ENCODE measurements around the gene FOXK2.

FOXK2 gene

DNA sequence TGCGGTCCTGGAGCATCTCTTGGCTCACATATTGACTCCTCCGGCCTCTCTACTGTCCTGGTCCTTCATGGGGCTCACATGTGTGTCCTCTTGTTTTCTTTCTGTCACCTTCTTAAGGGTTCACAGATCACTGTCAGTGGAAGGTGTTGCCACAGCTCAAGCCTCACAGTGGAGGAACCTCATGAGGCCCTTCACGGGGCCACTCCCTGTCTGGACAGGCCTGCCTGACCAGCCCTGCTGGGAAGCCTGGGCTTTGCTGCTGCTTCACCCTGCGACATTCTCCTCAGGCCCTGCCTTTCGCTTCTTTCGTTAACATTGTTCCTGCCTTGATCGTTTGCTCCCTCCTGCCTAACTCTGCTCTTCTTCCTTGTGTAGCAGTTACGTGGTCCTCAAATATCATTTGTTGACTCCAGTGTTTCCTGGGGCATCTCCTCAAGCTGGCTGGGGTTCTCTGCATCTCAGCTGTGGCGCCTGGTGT, 72.8 kb downstream of the FOXK2 start:
- no peak for DNase-seq

DNA sequence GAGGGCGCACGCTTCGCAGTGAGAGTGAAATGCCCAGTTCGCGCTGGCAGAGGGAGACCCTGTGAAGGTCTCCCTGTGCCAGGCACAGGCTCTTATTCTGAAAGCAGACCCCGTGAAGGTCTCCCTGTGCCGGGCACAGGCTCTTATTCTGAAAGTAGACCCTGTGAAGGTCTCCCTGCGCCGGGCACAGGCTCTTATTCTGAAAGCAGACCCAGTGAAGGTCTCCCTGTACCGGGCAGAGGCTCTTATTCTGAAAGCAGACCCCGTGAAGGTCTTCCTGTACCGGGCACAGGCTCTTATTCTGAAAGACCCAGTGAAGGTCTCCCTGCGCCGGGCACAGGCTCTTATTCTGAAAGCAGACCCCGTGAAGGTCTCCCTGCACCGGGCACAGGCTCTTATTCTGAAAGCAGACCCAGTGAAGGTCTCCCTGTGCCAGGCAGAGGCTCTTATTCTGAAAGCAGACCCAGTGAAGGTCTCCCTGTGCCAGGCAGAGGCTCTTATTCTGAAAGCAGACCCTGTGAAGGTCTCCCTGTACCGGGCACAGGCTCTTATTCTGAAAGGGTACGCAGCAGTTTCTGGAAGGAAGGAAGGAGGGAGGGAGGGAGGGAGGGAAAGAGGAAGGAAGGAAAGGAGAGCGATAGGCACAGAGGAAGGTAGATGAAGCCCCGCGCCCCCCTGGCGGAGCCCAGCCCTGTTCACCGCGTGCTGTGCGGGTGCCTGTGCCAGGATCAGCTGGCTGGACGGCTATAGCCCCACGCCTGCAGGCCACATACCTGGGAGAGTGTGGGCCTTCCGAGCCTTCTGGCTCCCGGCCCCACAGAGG, 73.4 kb downstream of the FOXK2 start:
- peak; percentile 44 for DNase-seq

DNA sequence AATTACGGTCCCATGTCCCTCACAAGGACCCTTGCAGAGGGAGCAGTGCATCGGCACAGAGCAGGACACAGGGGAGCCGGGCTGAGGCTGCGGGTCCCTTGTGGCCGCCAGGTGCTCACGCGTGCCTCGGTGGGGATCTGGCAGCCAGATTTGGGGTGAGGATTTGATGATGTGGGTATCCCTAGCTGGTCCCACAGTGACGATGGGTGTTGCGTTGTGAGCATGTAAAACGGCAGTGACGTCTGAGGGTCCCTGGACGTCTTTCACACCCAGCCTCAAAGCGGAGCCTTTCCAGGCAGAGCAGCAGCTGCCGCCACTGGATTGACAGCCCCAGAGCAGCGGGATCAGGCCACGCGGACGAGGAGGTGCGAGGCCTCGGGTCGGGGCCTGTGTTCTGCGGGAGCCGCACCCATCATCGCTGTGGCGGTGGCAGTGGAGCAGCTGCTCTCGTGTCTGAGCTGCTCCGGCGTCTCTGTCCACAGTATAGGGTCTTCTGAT, 74.1 kb downstream of the FOXK2 start:
- DNase-seq, result no peak

DNA sequence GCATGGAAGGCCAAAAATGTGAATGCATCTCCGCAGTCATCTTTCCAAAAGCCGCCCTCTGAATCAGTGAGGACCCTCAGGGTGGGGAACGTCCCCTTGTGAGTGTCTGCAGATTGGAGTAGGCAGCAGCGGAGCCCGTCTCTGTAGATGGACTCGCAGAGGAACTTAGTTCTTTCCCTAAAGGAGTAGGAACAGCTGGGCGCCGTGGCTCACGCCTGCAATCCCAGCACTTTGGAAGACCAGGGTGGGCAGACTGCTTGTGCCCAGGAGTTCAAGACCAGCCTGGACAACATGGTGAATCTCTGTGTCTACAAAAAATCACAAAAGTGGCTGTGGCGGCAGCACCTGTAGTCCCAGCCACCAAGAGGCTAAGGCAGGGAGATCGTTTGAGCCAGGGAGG, 75.0 kb downstream of the FOXK2 start:
- no peak for DNase-seq

DNA sequence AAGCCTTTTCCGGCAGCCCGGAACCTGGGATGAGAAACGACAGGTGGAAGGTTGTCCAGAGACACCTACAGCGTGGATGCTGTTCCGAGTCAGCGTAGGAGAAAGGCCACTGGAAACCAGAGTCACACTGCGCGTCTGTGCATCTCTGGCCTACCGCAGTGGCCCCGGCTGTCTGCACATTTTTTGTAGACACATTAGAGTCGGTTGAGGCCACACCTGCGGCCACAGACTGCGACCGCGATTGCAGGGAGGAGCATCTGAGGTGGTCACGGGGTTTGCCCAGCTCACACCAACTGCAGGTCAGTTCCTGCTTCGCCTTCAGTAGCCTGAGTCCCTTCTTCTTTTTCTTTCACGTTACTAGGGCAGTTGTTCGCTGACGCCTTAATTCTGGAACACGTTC, 76.4 kb downstream of the FOXK2 start:
- no peak for DNase-seq

DNA sequence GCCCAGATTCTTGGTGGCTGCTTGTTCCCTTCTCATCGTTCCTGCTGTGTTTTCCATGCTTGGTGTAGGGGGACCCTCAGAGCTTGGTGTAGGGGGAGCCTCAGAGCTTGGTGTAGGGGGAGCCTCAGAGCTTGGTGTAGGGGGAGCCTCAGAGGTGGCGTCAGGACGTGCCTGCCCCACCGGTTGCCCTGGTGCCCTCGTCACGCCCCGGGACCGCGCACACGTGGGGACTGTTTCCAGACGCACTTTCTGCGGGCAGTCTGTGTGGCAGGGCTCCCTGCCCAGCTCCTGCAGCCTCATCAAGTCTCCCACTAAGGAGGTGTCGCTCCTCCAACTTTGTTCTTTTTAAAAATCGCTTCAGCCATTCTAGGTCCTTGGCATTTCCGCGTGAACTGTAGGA, 76.8 kb downstream of the FOXK2 start:
- no peak for DNase-seq

DNA sequence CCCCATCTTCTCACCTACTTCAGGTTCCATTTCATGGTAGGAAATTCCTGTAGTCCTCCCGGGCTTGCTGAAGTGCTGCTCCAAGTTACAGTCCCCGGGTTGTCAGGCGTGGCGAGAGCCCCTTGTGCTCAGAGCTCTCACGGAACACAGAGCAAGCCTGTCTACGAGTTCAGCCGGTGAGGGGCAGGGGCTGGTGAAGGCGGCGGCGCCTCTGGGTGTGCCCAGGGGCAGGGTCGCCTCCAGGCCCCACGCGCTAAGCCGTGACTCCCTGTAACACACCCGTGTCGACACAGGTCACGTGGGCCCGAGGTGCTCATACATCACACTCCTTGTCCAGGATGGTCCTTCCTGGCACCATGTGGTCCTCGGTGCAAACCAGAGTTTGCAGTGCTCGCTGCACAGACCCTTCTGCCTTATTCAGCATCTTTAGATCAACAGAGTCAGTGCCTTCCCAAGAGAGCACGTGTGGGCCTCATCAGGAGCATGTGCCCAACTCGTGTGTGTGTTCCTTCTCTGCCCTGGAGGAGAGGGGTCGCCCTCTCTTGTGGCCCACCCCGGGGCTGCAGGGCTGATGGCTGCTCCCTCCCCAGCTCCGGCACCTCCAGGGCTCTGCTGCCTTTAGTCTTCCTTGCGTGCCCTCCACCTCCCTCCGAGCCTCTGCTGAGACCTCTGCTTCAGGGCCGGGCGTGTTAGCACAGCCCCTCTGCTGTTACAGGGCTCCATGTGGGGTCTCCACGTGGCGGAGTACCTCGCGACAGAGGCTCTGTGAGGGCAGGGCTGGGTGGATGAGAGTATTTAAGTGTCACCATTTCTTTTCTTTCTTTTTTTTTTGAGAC, 77.5 kb downstream of the FOXK2 start:
- no peak for DNase-seq

DNA sequence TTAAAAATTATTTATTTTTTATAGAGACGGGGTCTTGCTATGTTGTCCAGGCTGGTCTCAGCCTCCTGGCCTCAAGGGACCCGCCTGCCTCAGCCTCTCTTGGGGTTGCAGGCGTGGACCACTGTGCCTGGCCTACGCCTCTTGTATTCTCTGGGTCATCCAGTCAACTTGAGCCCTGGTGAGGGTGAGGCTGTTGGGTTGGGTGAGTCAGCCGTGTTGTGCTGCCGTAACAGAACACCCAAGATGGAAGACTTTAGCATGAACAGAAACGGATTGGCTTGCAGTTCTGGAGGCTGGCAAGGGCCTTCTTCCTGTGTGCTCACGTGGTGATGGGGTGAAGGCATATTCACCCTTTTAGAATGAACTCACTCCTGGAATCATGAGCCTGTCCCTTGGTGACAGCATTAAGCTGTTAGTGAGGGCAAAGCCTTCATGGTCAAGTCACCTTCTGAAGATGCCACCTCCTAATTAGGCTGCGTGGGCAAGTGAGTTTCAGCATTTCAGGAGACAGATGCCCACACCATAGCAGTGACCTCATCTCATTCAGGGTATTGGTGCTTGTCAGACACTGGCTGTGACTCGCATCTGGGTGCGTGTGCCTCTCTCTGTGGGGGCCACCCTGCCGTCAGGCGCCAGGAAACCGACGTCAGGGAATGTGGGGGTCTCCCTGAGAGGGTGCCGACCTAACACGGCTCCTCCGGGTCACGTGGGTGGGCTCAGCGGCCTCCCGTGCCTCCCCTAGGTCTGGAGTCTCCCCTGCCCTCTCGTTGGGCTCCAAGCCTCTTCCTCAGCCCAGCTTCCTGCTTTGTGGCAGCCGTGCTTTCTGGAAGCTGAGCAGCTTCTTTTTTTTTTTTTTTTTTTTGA, 79.0 kb downstream of the FOXK2 start:
- no peak for DNase-seq

DNA sequence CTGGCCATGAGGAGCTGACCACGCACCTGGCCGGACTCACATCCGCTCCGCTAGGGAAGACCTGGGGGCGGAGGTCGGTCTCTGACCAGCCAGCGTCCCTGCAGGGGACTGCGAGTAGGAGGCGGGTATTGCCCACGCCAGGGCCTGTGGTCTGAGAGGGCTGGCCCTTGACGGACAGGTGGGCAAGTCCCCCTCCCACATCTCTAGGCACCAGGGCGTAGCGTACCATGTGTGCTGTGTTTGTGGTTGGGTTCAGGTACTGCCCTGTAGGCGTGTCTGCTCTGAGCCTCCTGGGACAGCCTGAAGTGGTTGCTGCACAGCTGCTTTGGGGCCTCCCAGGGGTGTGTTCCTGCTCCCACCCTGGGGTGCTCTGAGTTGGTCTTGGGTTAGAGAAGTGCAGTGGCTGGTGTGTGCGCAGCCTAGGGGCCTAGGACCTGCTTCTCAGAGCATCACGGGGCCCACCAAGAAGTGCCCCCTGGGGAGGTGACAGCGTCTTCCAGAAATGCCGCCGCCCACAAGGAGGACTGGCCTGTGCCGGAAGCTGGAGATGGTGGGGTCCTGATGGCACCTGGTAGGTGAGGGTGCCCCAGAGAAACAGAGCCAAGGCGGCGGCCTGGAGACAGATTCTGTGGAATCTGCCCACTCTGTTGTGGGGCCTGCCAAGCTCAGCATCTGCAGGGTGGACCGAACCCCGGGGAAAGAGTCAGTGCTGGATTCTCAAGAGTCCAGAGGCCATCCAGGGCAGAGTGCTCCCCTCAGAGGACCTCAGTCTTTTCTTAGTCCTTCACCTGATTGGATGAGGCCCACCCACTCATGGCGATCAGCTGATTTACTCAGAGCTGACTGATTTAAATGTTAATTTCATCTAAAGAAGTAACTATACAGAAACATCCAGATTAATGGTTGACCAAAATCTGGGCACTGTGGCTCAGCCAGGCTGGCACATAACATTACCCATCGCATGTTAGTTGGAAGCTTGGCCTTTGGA, 80.4 kb downstream of the FOXK2 start:
- no peak for DNase-seq

DNA sequence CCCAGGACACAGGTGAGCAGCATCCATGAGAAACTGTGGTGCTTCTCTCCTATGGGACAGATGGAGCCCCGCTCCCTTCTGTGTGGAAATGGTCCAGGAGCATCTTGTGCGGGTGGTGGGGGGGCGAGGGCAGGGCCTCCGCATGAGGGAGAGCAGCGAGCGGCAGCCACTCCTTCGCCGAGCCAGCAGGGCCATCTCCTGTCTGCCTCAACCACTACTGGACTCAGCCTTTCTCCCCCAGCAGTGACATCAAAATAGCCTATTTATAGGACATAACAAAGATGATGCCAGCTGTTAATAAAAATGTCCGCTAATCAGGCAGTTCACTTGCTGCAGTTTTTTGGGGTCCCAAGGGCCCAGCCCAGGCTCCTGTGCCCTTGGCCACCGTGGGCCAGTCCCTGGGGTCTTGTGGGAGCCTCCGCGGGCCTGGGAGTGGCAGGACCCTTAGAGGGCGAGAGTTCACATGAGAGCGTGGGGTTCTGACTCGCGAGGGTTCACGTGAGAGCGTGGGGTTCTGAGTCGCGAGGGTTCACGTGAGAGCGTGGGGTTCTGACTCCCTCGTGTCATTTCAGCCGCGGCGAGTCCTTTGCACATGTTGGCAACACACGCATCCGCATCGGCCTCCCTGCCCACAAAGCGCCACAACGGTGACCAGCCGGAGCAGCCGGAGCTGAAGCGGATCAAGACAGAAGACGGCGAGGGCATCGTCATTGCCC, 81.4 kb downstream of the FOXK2 start:
- DNase-seq, result no peak

DNA sequence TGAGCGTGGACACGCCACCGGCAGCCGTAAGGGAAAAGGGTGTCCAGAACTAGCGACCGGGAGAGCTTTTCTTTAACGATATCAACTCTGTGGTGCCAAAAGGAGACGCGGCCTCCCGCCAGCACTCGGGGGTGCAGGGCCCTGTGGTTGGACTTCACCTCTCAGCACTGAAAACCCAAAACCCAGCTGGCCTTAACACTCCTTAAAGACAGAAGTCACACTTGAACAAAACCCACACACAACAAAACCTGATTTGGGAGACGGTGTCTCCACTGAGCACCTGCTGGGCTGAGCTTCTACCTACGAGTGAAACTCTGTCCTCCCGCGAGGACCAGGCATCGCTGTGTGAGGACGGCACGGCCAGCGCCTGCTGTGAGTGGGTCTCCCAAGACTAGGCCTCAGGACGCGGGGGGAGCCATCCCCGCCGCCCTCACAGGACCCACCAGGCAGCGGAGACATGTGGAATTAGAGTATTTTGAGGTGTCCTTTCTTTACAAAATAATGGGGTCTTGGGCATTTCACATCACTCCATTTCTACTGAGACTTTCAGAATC, 82.0 kb downstream of the FOXK2 start:
- DNase-seq, result no peak

DNA sequence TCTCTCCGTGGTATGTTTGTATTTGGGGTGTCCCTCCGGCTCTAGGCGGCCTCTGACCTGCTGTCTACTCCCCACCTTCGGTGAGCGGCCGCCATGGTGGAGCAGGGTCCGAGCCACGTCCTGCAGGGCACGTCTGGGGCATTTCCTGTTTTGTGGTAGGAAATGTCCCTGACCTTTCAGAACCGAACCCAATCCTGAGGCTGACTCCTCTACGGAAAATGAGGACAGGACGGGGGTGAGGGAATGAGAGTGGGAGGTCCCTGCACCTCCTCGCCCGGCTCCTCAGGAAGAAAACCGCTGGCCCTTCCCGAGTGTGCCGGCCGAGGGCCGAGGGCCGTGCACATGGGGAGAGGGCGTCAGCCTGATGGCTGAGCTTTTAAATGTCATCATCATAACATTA, 83.0 kb downstream of the FOXK2 start:
- DNase-seq, result no peak

DNA sequence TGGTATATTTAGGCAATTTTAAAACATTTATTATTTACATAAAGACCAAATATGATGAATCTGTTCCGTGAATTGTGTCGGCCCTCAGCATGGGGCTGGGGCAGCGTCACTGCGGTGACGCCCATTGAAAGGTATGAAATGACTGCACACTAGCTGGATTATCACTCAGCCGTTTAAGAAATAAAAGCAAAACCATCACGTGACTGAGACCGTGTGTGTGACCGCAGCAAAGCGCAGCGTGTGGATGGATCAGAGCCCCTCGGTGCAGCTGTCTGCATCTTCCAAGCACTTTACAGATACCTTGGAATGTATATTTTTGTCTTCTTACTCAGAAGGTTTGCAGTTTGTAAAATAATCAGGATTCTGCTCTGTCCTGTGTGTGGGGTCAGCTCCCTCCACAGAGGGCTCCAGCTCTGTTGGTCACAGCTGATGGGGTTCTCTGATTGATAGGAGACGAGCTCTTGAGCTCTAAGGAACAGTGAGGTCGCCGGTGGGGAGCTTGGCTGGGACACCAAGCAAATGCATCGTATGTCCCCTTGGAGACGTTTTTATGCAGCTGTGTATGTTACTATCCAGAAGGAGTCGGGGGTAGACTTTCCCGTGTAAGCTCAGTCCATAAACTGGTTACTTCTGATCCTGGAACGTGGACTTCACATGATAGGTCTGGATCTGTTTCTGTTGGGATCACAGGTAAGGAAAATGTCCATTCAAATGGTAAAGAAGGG, 83.6 kb downstream of the FOXK2 start:
- DNase-seq, result no peak

DNA sequence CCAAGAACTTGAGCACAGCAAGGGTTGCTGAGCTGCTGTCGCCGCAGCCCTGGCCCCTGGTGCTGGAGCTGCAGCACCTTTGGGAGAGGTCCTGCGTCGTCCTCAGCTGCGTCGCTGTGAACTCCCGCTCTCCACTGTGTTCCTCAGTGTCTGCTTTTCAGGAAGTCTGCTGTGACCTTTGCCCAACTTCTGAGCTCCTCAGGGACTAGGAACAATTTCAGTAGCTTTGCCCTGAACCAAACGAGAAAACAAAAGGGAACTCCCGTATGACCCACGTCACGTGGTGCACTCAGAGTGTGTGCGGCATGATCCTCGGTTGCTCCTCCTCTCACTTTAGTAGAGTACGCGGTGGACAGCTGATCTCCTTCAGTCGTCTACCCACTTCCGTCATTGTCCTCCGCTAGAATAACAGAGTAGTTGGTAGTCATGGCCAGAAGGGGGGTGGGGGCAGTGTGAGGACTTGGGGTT, 84.5 kb downstream of the FOXK2 start:
- DNase-seq, result no peak

DNA sequence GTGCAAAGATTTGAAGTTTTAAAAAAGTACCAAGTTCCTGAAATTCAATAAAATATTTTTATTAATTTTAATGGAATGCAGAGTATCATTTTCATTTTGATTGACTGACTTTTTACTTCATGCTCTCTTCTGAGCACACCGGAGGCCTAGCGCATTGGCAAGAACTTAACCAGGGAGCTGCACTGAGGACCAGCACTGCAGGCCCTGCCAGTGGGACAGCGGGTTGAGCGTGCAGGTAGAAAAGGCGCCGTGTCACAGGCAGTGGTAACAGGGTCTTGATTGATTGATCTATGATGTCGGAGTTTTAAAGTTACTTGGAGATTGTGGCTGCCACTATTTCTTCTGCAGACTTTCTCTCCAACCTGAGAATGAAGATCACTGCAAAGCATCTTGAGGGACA, 85.0 kb downstream of the FOXK2 start:
- DNase-seq, result no peak

DNA sequence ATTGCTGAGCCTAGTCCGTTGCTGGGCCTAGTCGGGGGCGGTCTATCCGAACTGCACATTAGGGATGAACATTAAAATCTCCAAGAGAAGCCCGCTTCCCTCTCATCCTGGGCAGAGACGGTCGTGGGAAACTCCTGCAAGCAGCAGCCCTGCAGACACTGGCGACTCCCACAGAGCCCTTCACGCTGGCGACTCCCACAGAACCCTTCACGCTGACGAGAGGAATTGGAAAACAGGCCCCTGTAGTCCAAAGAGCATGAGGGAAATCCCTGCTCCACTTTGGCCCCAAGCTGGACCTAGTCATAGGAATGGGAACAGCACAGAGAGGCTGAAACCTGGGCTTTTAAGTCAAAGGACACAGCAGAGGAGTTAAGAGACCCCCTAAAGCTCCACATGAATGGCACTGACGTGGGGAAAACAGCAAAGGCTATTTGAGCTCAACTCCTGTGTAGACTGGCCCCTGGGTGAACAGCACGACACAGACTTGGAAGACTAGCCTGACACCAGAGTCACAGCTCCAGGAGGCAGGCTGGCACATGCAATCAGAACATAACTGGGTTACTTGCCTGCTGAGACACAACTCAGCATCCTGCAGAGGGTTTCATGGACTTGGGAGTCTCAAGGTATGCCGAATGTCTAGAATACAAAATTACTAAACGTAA, 86.5 kb downstream of the FOXK2 start:
- no peak for DNase-seq

DNA sequence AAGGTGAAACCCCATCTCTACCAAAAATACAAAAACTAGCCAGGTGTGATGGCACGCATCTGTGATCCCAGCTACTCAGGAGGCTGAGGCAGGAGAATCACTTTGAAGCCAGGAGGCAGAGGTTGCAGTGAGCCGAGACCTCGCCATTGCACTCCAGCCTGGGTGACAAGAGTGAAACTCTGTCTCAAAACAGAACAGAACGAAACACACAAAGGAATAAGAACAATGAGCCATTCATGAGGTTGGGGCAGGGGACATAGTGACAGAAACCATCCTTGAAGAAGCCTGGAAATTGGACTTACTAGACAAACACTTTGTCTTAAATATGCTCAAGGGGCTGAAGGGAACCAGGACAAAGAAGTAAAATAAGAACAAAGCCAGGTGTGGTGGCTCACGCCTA, 89.3 kb downstream of the FOXK2 start:
- no peak for DNase-seq

DNA sequence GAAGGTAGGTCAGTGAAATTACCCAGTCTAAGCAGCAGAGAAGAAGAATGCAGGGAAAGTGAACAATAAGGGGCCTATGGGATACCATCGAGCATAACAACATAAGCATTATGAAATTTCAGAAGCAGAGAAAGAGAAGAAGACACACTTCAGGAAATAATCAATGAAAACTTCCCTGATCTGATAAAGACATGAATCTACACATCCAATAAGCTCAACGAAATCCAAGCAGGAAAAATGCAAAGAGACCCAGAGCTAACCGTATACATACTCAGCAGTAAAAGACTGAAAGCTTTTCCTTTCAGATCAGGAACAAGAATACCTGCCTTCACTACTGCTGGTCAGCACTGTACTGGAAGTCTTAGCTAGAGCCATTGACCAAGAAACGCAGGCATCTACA, 90.1 kb downstream of the FOXK2 start:
- DNase-seq, result no peak

Measured in KG1 (cell line).